Epithelial cell of proximal tubule (primary cell): ENCODE results near the gene MSH5. TPM values are rescaled to one million over a fixed set of nuclear protein-coding genes. Genes with fewer than 3 reads are reported as not detected.
A peak's percentile ranks its signal among the peaks of the same experiment; 100 is the strongest.
"Not testable (repeated sequence)": the region's sequence is repeated elsewhere in the genome, so short reads cannot be mapped to it uniquely, and the experiment has no call there.

Source experiments
- DNase-seq: peaks from one replicate; pipeline ENCODE4 v3.0.0-alpha.2; 2011; ENCODE audit warnings: low read depth
- H3K4me3 ChIP-seq: 2 replicates; pipeline ENCODE4 v1.5.1; 2011; ENCODE audit warnings: low read depth, mild to moderate bottlenecking, low read length
- CTCF ChIP-seq: conservative IDR thresholded peaks from 2 replicates; pipeline ENCODE4 v1.5.1; 2012; ENCODE audit warnings: low read depth, mild to moderate bottlenecking, low read length
- total RNA-seq: library from RNA; depleted of rRNA; stranded (reverse); fragments of >200 nt; gene quantifications from 2 replicates; pipeline ENCODE4 v1.2.3, GENCODE V29; 2015

The MSH5 gene
- total RNA-seq, 1 donor from 2014 or later: 30.4 TPM

- DNase-seq: no peak
- peak overlapping the region; percentile 84 for H3K4me3 ChIP-seq
- no peak for TF ChIP-seq CTCF
Observed at GRCh38 chr6:31794866-31795615, 55.2 kb downstream of the MSH5 start.

GRCh38 chr6:31795616-31796298 lies 56.0 kb downstream of the MSH5 start, which contains the start of gene VARS1:
Gene VARS1, minus strand, starts transcription at chr6:31795752. Its CDS starts 535 bp downstream, at chr6:31795217.
- DNase-seq: no peak
- peak; percentile 65 for TF ChIP-seq CTCF
- peak within 1 kb of the TSS; percentile 84 for H3K4me3 ChIP-seq

DNA sequence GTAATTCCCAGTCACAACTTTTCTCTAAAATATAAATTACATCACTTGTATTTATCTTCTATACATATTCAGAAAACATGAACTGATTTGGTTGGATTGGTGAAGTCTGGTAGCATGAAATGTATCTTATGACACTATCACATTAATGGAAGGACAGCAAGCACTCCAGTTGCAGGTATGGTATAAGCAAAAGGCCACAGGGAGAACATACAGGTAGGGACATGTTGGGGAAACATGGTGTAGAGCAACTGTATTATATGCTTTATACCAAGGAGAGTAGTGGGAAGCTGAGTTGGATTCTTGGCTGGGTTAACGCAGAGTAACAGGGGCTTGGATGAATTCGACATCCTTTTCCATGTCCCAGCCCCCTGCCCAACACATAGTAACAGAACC lies 57.2 kb downstream of the MSH5 start:
- H3K4me3 ChIP-seq: no peak overlapping the region
- DNase-seq: no peak
- TF ChIP-seq CTCF: no peak

GRCh38 chr6:31797588-31797987 lies 57.8 kb downstream of the MSH5 start:
- no peak overlapping the region for H3K4me3 ChIP-seq
- no peak for TF ChIP-seq CTCF
- no peak for DNase-seq

GRCh38 chr6:31799781-31800180 lies 60.0 kb downstream of the MSH5 start:
- TF ChIP-seq CTCF: no peak
- H3K4me3 ChIP-seq: no peak overlapping the region
- no peak for DNase-seq

DNA sequence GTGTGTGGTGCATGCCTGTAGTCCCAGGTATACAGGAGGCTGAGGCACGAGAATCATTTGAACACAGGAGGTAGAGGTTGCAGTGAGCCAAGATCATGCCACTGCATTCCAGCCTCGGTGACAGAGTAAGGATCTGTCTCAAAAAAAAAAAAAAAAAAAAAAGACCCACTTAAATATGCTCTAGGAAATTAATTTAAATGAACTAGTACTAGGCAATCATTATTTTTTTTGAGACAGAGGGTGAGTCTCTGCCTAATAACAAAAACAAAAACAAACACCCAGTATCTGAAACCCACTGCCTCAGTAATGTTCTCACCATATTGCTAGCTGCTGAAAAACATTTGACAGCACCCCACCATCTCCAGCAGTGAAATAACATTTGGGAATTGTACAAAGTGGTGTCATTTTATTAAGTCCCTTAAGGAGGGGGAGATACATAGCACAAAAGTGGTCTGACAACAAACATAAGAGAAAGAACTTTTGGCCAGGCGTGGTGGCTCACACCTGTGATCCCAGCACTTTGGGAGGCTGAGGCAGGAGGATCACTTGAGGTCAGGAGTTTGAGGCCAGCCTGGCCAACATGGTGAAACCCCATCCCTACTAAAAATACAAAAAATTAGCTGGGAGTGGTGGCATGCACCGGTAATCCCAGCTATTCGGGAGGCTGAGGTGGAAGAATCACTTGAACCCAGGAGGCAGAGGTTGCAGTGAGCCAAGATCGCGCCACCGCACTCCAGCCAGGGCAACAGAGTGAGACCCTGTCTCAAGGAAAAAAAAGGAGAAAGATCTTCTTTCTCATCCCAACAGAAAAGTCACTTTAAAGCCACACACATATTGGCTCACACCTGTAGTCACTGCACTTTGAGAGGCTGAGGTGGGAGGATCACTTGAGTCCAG lies 61.5 kb downstream of the MSH5 start:
- not testable (repeated sequence) for H3K4me3 ChIP-seq, DNase-seq

DNA sequence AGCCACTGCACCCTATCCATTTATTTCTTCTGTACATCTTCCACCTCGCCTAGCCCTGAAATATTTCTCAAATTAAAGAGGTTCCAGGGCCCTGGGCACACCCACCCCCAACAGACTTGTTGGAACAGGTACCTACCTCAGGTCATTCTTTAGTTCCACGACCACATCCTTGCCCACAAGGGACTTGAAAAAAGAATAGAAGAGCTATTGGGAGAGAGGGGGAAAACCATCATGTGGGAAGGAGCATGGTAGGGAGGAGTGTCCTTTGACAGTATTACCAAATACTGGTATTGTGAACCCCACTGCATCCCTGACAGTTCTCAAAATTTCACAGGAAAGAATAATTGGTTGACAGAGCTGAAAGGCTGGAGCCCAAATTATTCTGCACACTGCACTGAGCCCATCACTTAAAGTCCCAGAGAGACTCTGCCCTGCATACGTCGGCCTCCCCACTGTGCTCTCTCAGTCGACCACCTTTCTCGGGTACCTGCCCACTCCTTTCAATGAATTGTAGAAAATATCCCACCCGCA lies 66.2 kb downstream of the MSH5 start:
- no peak for TF ChIP-seq CTCF
- H3K4me3 ChIP-seq: peak overlapping the region; percentile 78
- DNase-seq: no peak
